Measurements from ENCODE around the gene ATP2A3. TPM values are rescaled to one million over a fixed set of nuclear protein-coding genes. Genes with fewer than 3 reads are reported as not detected.

ATP2A3 gene
- total and polyA plus RNA-seq, 9 donors, result 1.6 to 9.9 (median 4.2) TPM

DNA sequence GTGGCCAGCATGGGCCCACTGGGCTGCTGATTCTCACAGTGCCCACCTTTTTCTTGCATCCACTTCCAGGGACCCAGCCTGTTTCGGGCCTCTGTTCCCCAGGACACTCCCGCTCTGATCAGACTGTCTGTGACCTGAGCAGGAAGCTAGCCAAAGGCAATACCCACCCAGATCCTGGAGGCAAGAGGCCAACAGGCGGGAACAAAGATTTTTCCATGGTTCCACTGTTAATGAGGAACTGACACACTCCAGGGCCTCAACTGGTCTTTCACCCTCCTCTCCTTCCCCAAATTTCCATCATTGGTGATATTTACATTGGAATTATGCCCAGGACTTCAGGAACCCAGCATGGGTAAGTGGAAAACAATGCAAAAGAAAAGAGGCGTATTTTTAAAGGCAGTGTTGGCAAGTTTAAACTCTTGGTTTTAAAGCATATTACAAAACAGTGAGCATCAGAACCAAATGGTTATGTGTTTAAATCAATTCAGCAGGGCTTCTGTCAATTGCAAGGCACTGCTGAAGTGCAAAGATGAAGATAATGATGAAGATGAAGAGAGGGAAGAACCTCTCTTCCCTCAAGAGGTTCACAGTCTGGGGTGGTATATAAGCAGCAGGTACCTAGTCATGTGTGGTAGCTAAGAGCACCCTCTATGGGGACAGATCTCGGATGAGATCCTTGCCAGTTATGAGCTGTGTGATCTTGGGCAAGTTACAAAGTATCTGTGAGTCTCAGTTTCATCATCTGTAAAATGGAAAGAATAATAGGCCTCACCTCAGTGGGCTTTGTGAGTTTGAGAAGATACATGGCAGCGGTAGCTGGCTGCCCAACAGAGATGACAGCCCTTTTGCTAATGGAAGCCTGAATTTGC, 14.4 kb upstream of the ATP2A3 start:
- WGBS, 3 donors, result 78 to 94% (median 88%) methylated on average over 6 of the region's 6 CpGs
- Histone ChIP-seq H3K27me3 (no peaks in the 10 kb centered on the region), H3K27ac (no peak overlapping the region), H3K9me3 (no peaks in the 10 kb centered on the region), H3K4me3 (no peak overlapping the region), H3K36me3 (no peaks in the 10 kb centered on the region), H3K4me1 (ENCODE audit: insufficient read depth) (peaks cover 2% of the 10 kb centered on the region)
- intact Hi-C loops (cut with DNase I), result no loop called here
- DNase-seq, result no peak
- TF ChIP-seq, protein P1, sequence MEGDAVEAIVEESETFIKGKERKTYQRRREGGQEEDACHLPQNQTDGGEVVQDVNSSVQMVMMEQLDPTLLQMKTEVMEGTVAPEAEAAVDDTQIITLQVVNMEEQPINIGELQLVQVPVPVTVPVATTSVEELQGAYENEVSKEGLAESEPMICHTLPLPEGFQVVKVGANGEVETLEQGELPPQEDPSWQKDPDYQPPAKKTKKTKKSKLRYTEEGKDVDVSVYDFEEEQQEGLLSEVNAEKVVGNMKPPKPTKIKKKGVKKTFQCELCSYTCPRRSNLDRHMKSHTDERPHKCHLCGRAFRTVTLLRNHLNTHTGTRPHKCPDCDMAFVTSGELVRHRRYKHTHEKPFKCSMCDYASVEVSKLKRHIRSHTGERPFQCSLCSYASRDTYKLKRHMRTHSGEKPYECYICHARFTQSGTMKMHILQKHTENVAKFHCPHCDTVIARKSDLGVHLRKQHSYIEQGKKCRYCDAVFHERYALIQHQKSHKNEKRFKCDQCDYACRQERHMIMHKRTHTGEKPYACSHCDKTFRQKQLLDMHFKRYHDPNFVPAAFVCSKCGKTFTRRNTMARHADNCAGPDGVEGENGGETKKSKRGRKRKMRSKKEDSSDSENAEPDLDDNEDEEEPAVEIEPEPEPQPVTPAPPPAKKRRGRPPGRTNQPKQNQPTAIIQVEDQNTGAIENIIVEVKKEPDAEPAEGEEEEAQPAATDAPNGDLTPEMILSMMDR (IDR thresholded peaks at IDR 0.05), result no peak
- TF ChIP-seq POLR2A (IDR thresholded peaks at IDR 0.05) (no peak), EP300 (IDR thresholded peaks at IDR 0.05) (no peak)

DNA sequence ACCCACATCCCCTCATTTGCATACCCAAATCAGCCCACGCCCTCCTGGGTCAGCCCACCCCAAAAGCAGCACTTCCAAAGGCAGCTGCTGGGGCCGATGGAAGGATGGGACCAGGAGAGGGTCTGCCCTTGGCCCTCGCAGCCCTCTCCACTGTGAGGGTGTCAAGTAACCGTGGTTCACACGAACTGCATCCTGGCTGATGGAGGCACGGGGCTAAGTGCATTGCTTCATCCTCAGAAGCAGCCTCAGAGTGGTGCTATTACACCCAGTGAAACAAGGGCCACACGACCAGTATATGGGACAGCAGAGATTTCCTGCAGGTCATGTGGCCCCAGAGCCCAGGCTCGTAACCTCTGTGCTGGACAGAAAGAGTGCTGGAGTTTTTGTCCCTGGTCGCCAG, 13.2 kb upstream of the ATP2A3 start:
- Histone ChIP-seq H3K9me3 (no peaks in the 10 kb centered on the region), H3K4me1 (ENCODE audit: insufficient read depth) (peaks cover 2% of the 10 kb centered on the region), H3K27me3 (no peaks in the 10 kb centered on the region), H3K36me3 (no peaks in the 10 kb centered on the region), H3K4me3 (no peak overlapping the region), H3K27ac (no peak overlapping the region)
- intact Hi-C loops (cut with DNase I), result no loop called here
- no peak for DNase-seq
- 63 to 73% (median 68%) methylated on average over 9 of the region's 9 CpGs for WGBS, 3 donors
- TF ChIP-seq, protein P1 (IDR thresholded peaks at IDR 0.05), result no peak
- TF ChIP-seq POLR2A (IDR thresholded peaks at IDR 0.05) (no peak), EP300 (IDR thresholded peaks at IDR 0.05) (no peak)

DNA sequence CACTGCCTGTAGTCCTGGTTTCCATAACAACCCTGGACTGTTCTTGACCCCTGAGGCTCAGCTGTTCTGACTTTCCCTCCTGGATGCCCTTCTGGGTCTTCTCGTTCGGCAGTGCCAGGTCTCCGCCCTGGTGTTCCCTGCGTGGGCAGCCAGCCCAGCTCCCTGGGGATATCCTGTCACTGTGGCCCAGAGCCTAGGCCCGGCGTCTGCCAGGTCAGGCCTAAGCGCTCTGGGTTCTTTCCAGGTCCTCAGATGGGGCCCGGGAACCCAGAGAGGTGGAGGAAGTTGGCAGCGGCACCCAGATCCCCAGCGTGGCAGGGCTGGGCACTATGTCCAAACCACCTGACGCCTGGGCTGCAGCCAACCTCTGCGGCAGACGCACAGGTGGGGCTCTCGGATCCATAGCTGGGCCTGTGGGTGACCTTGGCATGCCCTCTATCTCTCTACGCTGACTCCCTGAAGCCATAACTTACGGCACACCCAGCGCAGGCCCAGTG, 12.5 kb upstream of the ATP2A3 start:
- Histone ChIP-seq H3K4me1 (ENCODE audit: insufficient read depth) (peaks cover 2% of the 10 kb centered on the region), H3K9me3 (no peaks in the 10 kb centered on the region), H3K36me3 (no peaks in the 10 kb centered on the region), H3K27ac (no peak overlapping the region), H3K27me3 (no peaks in the 10 kb centered on the region), H3K4me3 (no peak overlapping the region)
- DNase-seq, result peak in 2 of 5 donors; percentile 31 to 60
- intact Hi-C loops (cut with DNase I), result no loop called here
- TF ChIP-seq EP300 (IDR thresholded peaks at IDR 0.05), result no peak
- TF ChIP-seq, protein P1 (IDR thresholded peaks at IDR 0.05), result no peak
- no peak for TF ChIP-seq POLR2A (IDR thresholded peaks at IDR 0.05)
- WGBS, 3 donors, result 48 to 60% (median 55%) methylated on average over 15 to 17 of the region's 17 CpGs

- H3K27ac ChIP-seq, result no peak overlapping the region
- WGBS, 3 donors, result 96 to 97% (median 96%) methylated on average over 9 of the region's 9 CpGs
- H3K9me3 ChIP-seq, result no peaks in the 10 kb centered on the region
- H3K36me3 ChIP-seq, result no peaks in the 10 kb centered on the region
- H3K4me3 ChIP-seq, result no peak overlapping the region
- H3K27me3 ChIP-seq, result no peaks in the 10 kb centered on the region
- TF ChIP-seq EP300 (IDR thresholded peaks at IDR 0.05) (no peak), POLR2A (IDR thresholded peaks at IDR 0.05) (no peak)
- TF ChIP-seq, protein P1 (IDR thresholded peaks at IDR 0.05), result no peak
- intact Hi-C loops (cut with DNase I), result no loop called here
- H3K4me1 ChIP-seq (ENCODE audit: insufficient read depth), result peaks cover 2% of the 10 kb centered on the region
- DNase-seq, result no peak
Measured at GRCh38 chr17:3974980-3975379, 10.7 kb upstream of the ATP2A3 start.
